Measurements from ENCODE around the gene CDH6. TPM values are rescaled to one million over a fixed set of nuclear protein-coding genes. Genes with fewer than 3 reads are reported as not detected.

Gene CDH6
- total RNA-seq (2014; rRNA removed; shearing (Covaris generic)): 0.23 and 1.1 TPM in 2 replicates
- polyA plus RNA-seq (2016; fragmentation: Nextera tagmentation; extraction: Ambion mirVana): 0.42 and 0.60 TPM in 2 replicates
- long read RNA-seq, full-length matches to known transcripts: 1 of 1 reads
- long read RNA-seq, partial matches to known transcripts: 0 of 1 reads
- long read RNA-seq, other reads (novel, unspliced or antisense): 0 of 1 reads

DNA sequence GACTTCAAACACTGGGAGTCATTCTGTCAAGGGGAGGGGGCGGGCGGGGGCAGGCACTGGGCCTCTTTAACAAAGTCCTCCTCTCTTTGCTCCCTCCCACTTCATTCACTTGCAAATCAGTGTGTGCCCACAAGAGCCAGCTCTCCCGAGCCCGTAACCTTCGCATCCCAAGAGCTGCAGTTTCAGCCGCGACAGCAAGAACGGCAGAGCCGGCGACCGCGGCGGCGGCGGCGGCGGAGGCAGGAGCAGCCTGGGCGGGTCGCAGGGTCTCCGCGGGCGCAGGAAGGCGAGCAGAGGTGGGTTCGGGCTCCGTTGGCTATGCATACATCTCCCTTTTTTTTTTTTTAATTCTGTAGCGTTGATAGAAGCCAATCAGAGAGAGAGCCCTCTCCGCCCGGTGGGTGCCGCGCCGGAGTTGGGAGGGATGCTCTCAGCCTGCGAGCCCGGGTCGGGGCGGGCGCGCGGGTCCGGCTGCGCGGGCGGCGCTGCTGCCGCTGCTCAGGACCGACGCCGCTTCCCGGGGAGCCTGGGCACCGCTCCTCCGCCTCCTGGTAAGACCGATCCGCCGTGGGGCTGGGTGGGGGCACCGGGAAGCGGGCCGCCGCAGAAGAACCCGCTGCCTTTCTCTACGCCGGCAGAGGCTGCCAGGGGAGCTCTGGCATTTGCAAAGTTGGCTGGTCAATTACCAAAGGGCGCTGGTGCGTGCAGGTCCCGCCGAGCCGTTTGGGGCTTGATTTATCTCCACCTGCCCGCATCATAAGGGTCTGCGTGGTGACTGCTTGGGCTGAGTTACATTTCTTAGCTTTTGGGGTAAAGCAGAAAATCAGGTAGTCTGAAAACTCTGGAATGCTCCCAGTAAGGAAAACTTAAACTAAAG, at the start of gene CDH6:
Gene CDH6, plus strand, starts transcription at position 96 of the 877 bp plus-strand sequence. CDS start 73,788 bp downstream, outside the sequence.
- Histone ChIP-seq H3K27ac (ENCODE audit: low read depth) (no peak within 1 kb of the TSS), H3K9me2 (ENCODE audit: insufficient read depth) (no peaks in the 10 kb centered on the region), H3K27me3 (ENCODE audit: insufficient read depth) (peaks cover 53% of the 10 kb centered on the region), H3K4me3 (peak within 1 kb of the TSS; percentile 83), H3F3A (replicated peaks; ENCODE audit: low read depth) (peaks cover 3% of the 10 kb centered on the region; the same call in 1 of the 2 replicates), H4K20me1 (replicated peaks; ENCODE audit: insufficient read depth) (no peaks in the 10 kb centered on the region), H2AFZ (peak within 1 kb of the TSS; percentile 100), H3K36me3 (ENCODE audit: insufficient read depth) (no peaks in the 10 kb centered on the region), H3K79me2 (replicated peaks; ENCODE audit: insufficient read depth) (no peaks in the 10 kb centered on the region), H3K4me1 (ENCODE audit: insufficient read depth) (peaks cover 23% of the 10 kb centered on the region), H3K4me2 (peak within 1 kb of the TSS; percentile 99)
- Mint-ChIP-seq H3K9me3 (no peaks in the 10 kb centered on the region), H3K4me3 (peak within 1 kb of the TSS; percentile 83), H3K27me3 (ENCODE audit: insufficient read depth, low read depth, poor library complexity) (peaks cover 32% of the 10 kb centered on the region), H3K4me1 (peaks cover 19% of the 10 kb centered on the region), H3K27ac (no peak within 1 kb of the TSS), H3K36me3 (ENCODE audit: low read depth) (no peaks in the 10 kb centered on the region)
- ATAC-seq (peak; percentile 95), DNase-seq (ENCODE audit: low spot score) (peak; percentile 93)
- peak; percentile 59 for TF ChIP-seq EZH2 (IDR thresholded peaks at IDR 0.05; ENCODE audit: low read depth, unreplicated experiment)
- TF ChIP-seq POLR2AphosphoS5 (IDR thresholded peaks at IDR 0.05; ENCODE audit: low read depth): peak; percentile 51
- TF ChIP-seq STAT1 (IDR thresholded peaks at IDR 0.05; ENCODE audit: unreplicated experiment): no peak

- H3K36me3 ChIP-seq (ENCODE audit: insufficient read depth): no peaks in the 10 kb centered on the region
- H3K79me2 ChIP-seq (replicated peaks; ENCODE audit: insufficient read depth): no peaks in the 10 kb centered on the region
- no peaks in the 10 kb centered on the region for H4K20me1 ChIP-seq (replicated peaks; ENCODE audit: insufficient read depth)
- Mint-ChIP-seq H3K4me1 (peaks cover 5% of the 10 kb centered on the region; the same call in 2 of the 3 replicates), H3K27me3 (ENCODE audit: insufficient read depth, low read depth, poor library complexity) (peaks cover 4% of the 10 kb centered on the region), H3K27ac (no peak overlapping the region), H3K9me3 (no peaks in the 10 kb centered on the region), H3K36me3 (ENCODE audit: low read depth) (no peaks in the 10 kb centered on the region), H3K4me3 (no peak overlapping the region)
- H3F3A ChIP-seq (replicated peaks; ENCODE audit: low read depth): no peaks in the 10 kb centered on the region
- ATAC-seq (no peak), DNase-seq (ENCODE audit: low spot score) (no peak)
- H3K4me2 ChIP-seq: no peak overlapping the region
- H2AFZ ChIP-seq: no peak overlapping the region; the same call in 1 of the 2 replicates
- no peaks in the 10 kb centered on the region for H3K27me3 ChIP-seq (ENCODE audit: insufficient read depth)
- no peak overlapping the region for H3K27ac ChIP-seq (ENCODE audit: low read depth)
- no peak overlapping the region for H3K4me3 ChIP-seq
- no peaks in the 10 kb centered on the region for H3K4me1 ChIP-seq (ENCODE audit: insufficient read depth)
- H3K9me2 ChIP-seq (ENCODE audit: insufficient read depth): no peaks in the 10 kb centered on the region
- no peak for TF ChIP-seq STAT1 (IDR thresholded peaks at IDR 0.05; ENCODE audit: unreplicated experiment)
- TF ChIP-seq ZNF331 (CRISPR knock-in tag; IDR thresholded peaks at IDR 0.05; ENCODE audit: low read depth): no peak
- TF ChIP-seq REST (IDR thresholded peaks at IDR 0.05; ENCODE audit: unreplicated experiment): no peak
- TF ChIP-seq POLR2AphosphoS5 (IDR thresholded peaks at IDR 0.05; ENCODE audit: low read depth): no peak
- TF ChIP-seq EZH2 (IDR thresholded peaks at IDR 0.05; ENCODE audit: low read depth, unreplicated experiment): no peak
- TF ChIP-seq JUNB (IDR thresholded peaks at IDR 0.05; ENCODE audit: unreplicated experiment): no peak
- TF ChIP-seq ZNF114 (CRISPR knock-in tag; IDR thresholded peaks at IDR 0.05): no peak
- TF ChIP-seq CREB1 (CRISPR knock-in tag; IDR thresholded peaks at IDR 0.05; ENCODE audit: low read depth): no peak
- no peak for TF ChIP-seq CTCF (conservative IDR thresholded peaks at IDR 0.05; ENCODE audit: low read depth in 2 of 2)
- TF ChIP-seq EZH2phosphoT487 (IDR thresholded peaks at IDR 0.05; ENCODE audit: unreplicated experiment): no peak
- TF ChIP-seq NANOG (IDR thresholded peaks at IDR 0.05; ENCODE audit: borderline replicate concordance): no peak
These were observed 49.1 kb upstream of the CDH6 start for GRCh38 chr5:31144364-31144763.
